Ovary (tissue), 9 donors: ENCODE measurements around the gene NAV1. TPM values are rescaled to one million over a fixed set of nuclear protein-coding genes. Genes with fewer than 3 reads are reported as not detected.
A peak's percentile ranks its signal among the peaks of the same experiment; 100 is the strongest.

ENCODE experiments used
- DNase-seq, 5 donors: peaks; one replicate each; pipeline ENCODE4 v3.0.0-alpha.2; 2019 to 2020
- H3K27ac ChIP-seq, 2 donors: fragments of 200-600 bp; one replicate each; pipeline versions ENCODE4 v1.5.1 to v1.8.0; 2019 to 2022
- H3K27me3 ChIP-seq: fragments of 200-600 bp; one replicate; pipeline ENCODE4 v1.8.0; 2022
- H3K36me3 ChIP-seq: fragments of 200-600 bp; sonication (generic); one replicate; pipeline ENCODE4 v1.5.1; 2019
- H3K4me1 ChIP-seq: one replicate; pipeline ENCODE4 v1.8.1; 2013; ENCODE audit warnings: mild to moderate bottlenecking, moderate library complexity; ENCODE audit not compliant: insufficient read depth
- H3K4me3 ChIP-seq: fragments of 200-600 bp; sonication (generic); one replicate; pipeline ENCODE4 v1.5.1; 2017
- H3K9me3 ChIP-seq, 2 donors: fragments of 200-600 bp in 1 of 2; sonication (generic) in 1 of 2; one replicate each; pipeline versions ENCODE4 v1.5.1 to v1.8.1; 2013 to 2019; ENCODE audit warnings: mild to moderate bottlenecking in 1 of 2, moderate library complexity in 1 of 2
- EP300 ChIP-seq: sonication (generic); formaldehyde crosslinking; IDR thresholded peaks from one replicate; pipeline ENCODE4 v1.6.1; 2017; ENCODE audit warnings: antibody characterized with exemption
- POLR2A ChIP-seq: fragments of 450-650 bp; IDR thresholded peaks from one replicate; pipeline ENCODE4 v1.6.1; 2017; ENCODE audit warnings: antibody characterized with exemption, mild to moderate bottlenecking, moderate library complexity
- WGBS, 3 donors: extraction: QIAGEN DNeasy Blood & Tissue Kit in 1 of 3; methylation state at CpG; one replicate each; pipeline versions ENCODE4 v1.1.5 to v1.1.7; 2013 to 2017; 5-methylcytosine and 5-hydroxymethylcytosine counted together
- intact Hi-C, 4 donors: fragments of 100-400 bp; cut with DNase I; formaldehyde crosslinking; loops; one replicate each; pipeline versions ENCODE4 v1.11.0 to v1.15.1; 2022 to 2023
- polyA plus RNA-seq, 2 donors: library from polyadenylated mRNA; stranded (reverse); fragments of 200-250 nt in 1 of 2; fragments of 350-450 nt in 1 of 2; fragmentation: Illumina TruSeq in 1 of 2; extraction: RNeasy Lipid Tissue Mini Kit (QIAGEN cat#74804) in 1 of 2; gene quantifications; one replicate each; pipeline ENCODE4 v1.2.3, GENCODE V29; 2013 to 2014
- total RNA-seq, 7 donors: library from RNA; depleted of rRNA in 2 of 7; stranded (reverse); fragments of >200 nt in 2 of 7; fragmentation: NEBNext Ultra II Directional in 3 of 7; extraction: Animal tissue kit (Norgen Biotek cat#: 25700) in 3 of 7; gene quantifications; one replicate each; pipeline versions ENCODE4 v1.1.0 to v1.2.4, GENCODE V29; 2016 to 2023
- TF ChIP-seq, protein P1 (sequence below), 3 donors: fragments of 450-650 bp in 2 of 3; fragments of 200-600 bp in 1 of 3; IDR thresholded peaks; one replicate each; pipeline versions ENCODE4 v1.5.1 to v1.8.0; 2016 to 2022; ENCODE audit warnings: antibody characterized with exemption in 3 of 3, mild to moderate bottlenecking in 1 of 3
- donor health status: DM: no; HTN: no; CAD: no; lungs with moderate emphysema.
- donor health status: DM: no; HTN: no; CAD: no.
- donor health status: Bipolar disorder and iron deficiency.
- donor health status: DM: yes; HTN: yes; CAD: no.
- donor health status: DM: no; HTN: no; CAD: no.
- donor health status: DM: yes; HTN: yes; CAD: no.

The NAV1 gene
- total and polyA plus RNA-seq, 9 donors: 3.4 to 19.6 (median 11.3) TPM

DNA sequence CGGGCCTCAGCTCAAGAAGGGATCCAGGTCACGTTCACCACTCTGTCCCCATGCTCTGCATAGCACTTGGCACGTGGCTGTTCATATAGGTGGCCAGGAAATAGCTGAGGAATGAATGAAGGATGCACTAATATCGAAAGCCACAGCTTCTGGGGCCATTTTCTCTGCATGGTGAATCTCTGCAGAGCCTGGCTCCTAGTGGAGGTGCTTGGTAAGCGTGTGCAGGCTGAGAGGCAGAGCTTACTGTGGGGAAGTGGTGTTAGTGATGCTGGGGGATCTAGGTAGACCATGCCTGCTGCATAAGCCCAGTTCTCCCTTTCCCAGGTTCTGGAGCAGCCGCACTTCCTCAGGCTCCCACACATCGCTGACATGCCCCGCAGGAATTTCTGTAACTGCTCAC is 40.3 kb upstream of the NAV1 start:
- no peaks in the 10 kb centered on the region for H3K36me3 ChIP-seq
- DNase-seq: no peak
- no peaks in the 10 kb centered on the region for H3K27me3 ChIP-seq
- intact Hi-C loops: loop anchor here in 1 of 4 donors (5.0 kb wide), 1 partner anchor 991 kb away; no protein-coding TSS in a partner anchor
- H3K4me3 ChIP-seq: no peak overlapping the region
- no peaks in the 10 kb centered on the region for H3K9me3 ChIP-seq
- TF ChIP-seq POLR2A: no peak
- TF ChIP-seq, protein P1, sequence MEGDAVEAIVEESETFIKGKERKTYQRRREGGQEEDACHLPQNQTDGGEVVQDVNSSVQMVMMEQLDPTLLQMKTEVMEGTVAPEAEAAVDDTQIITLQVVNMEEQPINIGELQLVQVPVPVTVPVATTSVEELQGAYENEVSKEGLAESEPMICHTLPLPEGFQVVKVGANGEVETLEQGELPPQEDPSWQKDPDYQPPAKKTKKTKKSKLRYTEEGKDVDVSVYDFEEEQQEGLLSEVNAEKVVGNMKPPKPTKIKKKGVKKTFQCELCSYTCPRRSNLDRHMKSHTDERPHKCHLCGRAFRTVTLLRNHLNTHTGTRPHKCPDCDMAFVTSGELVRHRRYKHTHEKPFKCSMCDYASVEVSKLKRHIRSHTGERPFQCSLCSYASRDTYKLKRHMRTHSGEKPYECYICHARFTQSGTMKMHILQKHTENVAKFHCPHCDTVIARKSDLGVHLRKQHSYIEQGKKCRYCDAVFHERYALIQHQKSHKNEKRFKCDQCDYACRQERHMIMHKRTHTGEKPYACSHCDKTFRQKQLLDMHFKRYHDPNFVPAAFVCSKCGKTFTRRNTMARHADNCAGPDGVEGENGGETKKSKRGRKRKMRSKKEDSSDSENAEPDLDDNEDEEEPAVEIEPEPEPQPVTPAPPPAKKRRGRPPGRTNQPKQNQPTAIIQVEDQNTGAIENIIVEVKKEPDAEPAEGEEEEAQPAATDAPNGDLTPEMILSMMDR (IDR thresholded peaks at IDR 0.05): no peak
- TF ChIP-seq EP300: no peak
- 60 to 82% (median 75%) methylated on average over 8 of the region's 8 CpGs for WGBS, 3 donors
- peaks cover 59% of the 10 kb centered on the region for H3K4me1 ChIP-seq
- H3K27ac ChIP-seq: peak overlapping the region; percentile 33 to 82

GRCh38 chr1:201499191-201499590 is 39.7 kb upstream of the NAV1 start:
- intact Hi-C loops: loop anchor here in 1 of 4 donors (5.0 kb wide), 1 partner anchor 992 kb away; no protein-coding TSS in a partner anchor
- 72 to 83% (median 76%) methylated on average over 3 of the region's 3 CpGs for WGBS, 3 donors
- no peak overlapping the region for H3K4me3 ChIP-seq
- DNase-seq: peak in 1 of 5 donors; percentile 26
- peaks cover 58% of the 10 kb centered on the region for H3K4me1 ChIP-seq
- no peaks in the 10 kb centered on the region for H3K27me3 ChIP-seq
- no peaks in the 10 kb centered on the region for H3K9me3 ChIP-seq
- peak overlapping the region in 1 of 2 donors; percentile 86 for H3K27ac ChIP-seq
- no peaks in the 10 kb centered on the region for H3K36me3 ChIP-seq
- TF ChIP-seq, protein P1 (IDR thresholded peaks at IDR 0.05): no peak
- no peak for TF ChIP-seq POLR2A
- no peak for TF ChIP-seq EP300

DNA sequence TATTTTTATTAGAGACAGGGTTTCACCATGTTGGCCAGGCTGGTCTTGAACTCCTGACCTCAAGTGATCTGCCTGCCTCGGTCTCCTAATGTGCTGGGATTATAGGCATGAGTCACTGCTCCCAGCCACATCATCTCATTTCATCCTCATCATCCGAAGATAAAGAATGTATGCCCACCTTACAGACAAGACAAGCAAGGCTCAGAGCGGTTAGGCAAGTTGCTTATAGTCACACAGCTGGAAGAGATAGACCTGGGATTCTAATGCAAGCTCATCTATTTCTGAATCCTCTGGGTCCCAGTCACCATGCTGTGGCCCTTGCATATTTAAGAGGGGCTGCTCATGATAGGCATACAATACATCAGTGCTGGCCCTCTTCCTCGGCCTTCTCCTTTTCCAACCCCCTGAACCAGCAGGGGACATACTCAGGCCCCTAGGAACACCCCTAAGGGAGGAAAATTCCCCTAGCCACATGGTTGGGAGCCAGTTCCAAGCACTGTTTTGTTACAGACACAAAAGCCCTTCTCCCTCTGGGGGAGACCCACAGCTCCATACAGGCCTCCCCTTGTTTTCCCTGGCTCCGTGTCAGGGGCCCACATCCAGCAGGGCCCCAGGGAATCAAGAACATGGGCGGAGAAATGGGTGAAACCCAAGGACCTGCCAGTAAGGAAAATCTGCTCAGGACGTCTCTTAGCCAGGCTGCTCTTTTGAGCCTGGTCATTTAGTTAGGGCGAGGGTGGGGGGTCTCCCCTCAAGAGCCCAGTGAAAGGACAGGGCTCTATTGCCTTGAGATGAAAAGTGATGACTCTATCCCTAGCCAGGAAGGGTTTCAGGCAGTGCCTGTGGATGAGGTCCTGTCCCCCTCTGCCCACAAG is 38.9 kb upstream of the NAV1 start:
- H3K27me3 ChIP-seq: no peaks in the 10 kb centered on the region
- intact Hi-C loops: loop anchor here in 1 of 4 donors (5.0 kb wide), 1 partner anchor 993 kb away; no protein-coding TSS in a partner anchor
- WGBS, 3 donors: 51 to 64% (median 54%) methylated on average over 8 of the region's 8 CpGs
- peaks cover 56% of the 10 kb centered on the region for H3K4me1 ChIP-seq
- no peaks in the 10 kb centered on the region for H3K36me3 ChIP-seq
- H3K27ac ChIP-seq: peak overlapping the region; percentile 86 to 95
- peak overlapping the region; percentile 17 for H3K4me3 ChIP-seq
- DNase-seq: peak in 1 of 5 donors; percentile 48
- TF ChIP-seq EP300 (no peak), POLR2A (no peak)
- TF ChIP-seq, protein P1 (IDR thresholded peaks at IDR 0.05): no peak
- H3K9me3 ChIP-seq: no peaks in the 10 kb centered on the region

- intact Hi-C loops: no loop called here
- TF ChIP-seq, protein P1 (IDR thresholded peaks at IDR 0.05): no peak
- TF ChIP-seq EP300 (no peak), POLR2A (no peak)
- peak in 3 of 5 donors; percentile 54 to 67 (median 59) for DNase-seq
Measured at GRCh38 chr1:201500670-201501120, 38.2 kb upstream of the NAV1 start.

More at GRCh38 chr1:201500670-201501120, 38.2 kb upstream of the NAV1 start:
- Histone ChIP-seq H3K9me3 (no peaks in the 10 kb centered on the region), H3K36me3 (no peaks in the 10 kb centered on the region), H3K4me3 (peak overlapping the region; percentile 17), H3K27ac (peak overlapping the region; percentile 86 to 95), H3K27me3 (no peaks in the 10 kb centered on the region), H3K4me1 (peaks cover 57% of the 10 kb centered on the region)
- WGBS, 3 donors: 17 to 23% (median 22%) methylated on average over 4 of the region's 4 CpGs
